ENCODE data around the gene OR12D1. TPM values are rescaled to one million over a fixed set of nuclear protein-coding genes. Genes with fewer than 3 reads are reported as not detected.
"Not testable (repeated sequence)": the region's sequence is repeated elsewhere in the genome, so short reads cannot be mapped to it uniquely, and the experiment has no call there.

OR12D1 gene
- total RNA-seq, 1 donor from 2014 or later = not detected

- no peaks in the 10 kb centered on the region for H3K9me3 Mint-ChIP-seq (ENCODE audit: unreplicated experiment)
- no peaks in the 10 kb centered on the region for H3K27me3 Mint-ChIP-seq (ENCODE audit: unreplicated experiment)
Measured at GRCh38 chr6:29424575-29424974, 9.8 kb downstream of the OR12D1 start.

GRCh38 chr6:29425075-29425474 is 10.3 kb downstream of the OR12D1 start:
- no peaks in the 10 kb centered on the region for H3K36me3 Mint-ChIP-seq (ENCODE audit: unreplicated experiment)
- no peak overlapping the region for H3K27ac Mint-ChIP-seq (ENCODE audit: unreplicated experiment)
- H3K4me3 Mint-ChIP-seq (ENCODE audit: unreplicated experiment) = no peak overlapping the region
- no peaks in the 10 kb centered on the region for H3K27me3 Mint-ChIP-seq (ENCODE audit: unreplicated experiment)
- H3K9me3 Mint-ChIP-seq (ENCODE audit: unreplicated experiment) = no peaks in the 10 kb centered on the region
- no peak for DNase-seq (ENCODE audit: extremely low spot score, unreplicated experiment)
- TF ChIP-seq, protein P1, sequence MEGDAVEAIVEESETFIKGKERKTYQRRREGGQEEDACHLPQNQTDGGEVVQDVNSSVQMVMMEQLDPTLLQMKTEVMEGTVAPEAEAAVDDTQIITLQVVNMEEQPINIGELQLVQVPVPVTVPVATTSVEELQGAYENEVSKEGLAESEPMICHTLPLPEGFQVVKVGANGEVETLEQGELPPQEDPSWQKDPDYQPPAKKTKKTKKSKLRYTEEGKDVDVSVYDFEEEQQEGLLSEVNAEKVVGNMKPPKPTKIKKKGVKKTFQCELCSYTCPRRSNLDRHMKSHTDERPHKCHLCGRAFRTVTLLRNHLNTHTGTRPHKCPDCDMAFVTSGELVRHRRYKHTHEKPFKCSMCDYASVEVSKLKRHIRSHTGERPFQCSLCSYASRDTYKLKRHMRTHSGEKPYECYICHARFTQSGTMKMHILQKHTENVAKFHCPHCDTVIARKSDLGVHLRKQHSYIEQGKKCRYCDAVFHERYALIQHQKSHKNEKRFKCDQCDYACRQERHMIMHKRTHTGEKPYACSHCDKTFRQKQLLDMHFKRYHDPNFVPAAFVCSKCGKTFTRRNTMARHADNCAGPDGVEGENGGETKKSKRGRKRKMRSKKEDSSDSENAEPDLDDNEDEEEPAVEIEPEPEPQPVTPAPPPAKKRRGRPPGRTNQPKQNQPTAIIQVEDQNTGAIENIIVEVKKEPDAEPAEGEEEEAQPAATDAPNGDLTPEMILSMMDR (IDR thresholded peaks at IDR 0.05) = no peak
- no peaks in the 10 kb centered on the region for H3K4me1 Mint-ChIP-seq (ENCODE audit: unreplicated experiment)

More at GRCh38 chr6:29424575-29424974, 9.8 kb downstream of the OR12D1 start:
- no peak overlapping the region for H3K27ac Mint-ChIP-seq (ENCODE audit: unreplicated experiment)
- DNase-seq (ENCODE audit: extremely low spot score, unreplicated experiment) = no peak
- H3K4me1 Mint-ChIP-seq (ENCODE audit: unreplicated experiment) = no peaks in the 10 kb centered on the region
- TF ChIP-seq, protein P1 (IDR thresholded peaks at IDR 0.05) = no peak
- H3K36me3 Mint-ChIP-seq (ENCODE audit: unreplicated experiment) = no peaks in the 10 kb centered on the region
- no peak overlapping the region for H3K4me3 Mint-ChIP-seq (ENCODE audit: unreplicated experiment)

DNA sequence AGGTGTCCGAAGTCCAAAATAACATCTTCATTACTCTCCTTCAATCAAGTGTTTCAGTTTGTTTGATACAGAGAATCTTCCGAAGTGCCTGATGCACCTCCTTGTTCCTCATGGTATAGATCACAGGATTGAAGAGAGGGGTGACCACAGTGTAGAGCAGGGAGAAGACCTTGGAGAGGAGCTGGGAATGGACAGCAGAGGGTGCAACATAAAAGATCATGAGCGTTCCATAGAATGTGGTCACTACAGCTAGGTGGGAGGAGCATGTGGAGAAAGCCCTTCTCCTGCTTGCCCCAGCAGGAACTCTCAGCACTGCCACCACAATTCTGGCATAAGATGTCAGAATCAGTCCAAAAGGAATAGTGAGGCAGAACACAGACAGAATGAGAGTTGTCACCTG is 11.9 kb downstream of the OR12D1 start:
- no peaks in the 10 kb centered on the region for H3K4me1 Mint-ChIP-seq (ENCODE audit: unreplicated experiment)
- no peaks in the 10 kb centered on the region for H3K36me3 Mint-ChIP-seq (ENCODE audit: unreplicated experiment)
- H3K4me3 Mint-ChIP-seq (ENCODE audit: unreplicated experiment) = no peak overlapping the region
- TF ChIP-seq, protein P1 (IDR thresholded peaks at IDR 0.05) = no peak
- DNase-seq (ENCODE audit: extremely low spot score, unreplicated experiment) = no peak
- H3K27ac Mint-ChIP-seq (ENCODE audit: unreplicated experiment) = no peak overlapping the region
- H3K9me3 Mint-ChIP-seq (ENCODE audit: unreplicated experiment) = no peaks in the 10 kb centered on the region
- H3K27me3 Mint-ChIP-seq (ENCODE audit: unreplicated experiment) = no peaks in the 10 kb centered on the region

DNA sequence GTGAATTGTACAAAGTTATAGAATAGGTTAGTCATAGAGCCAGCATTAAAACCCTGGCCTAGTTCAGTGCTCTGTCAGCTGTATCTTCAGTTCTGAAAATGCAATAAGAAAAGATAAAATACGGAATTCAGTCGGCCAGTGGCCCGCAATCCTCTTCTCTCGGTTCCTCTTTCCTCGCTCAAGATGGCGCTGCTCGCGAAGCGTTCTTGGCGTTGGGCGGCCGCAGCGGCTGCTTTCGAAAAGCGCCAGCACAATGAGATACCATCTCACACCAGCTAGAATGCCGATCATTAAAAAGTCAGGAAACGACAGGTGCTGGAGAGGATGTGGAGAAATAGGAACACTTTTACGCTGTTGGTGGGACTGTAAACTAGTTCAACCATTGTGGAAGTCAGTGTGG is 22.0 kb downstream of the OR12D1 start:
- not testable (repeated sequence) for H3K4me1 Mint-ChIP-seq (ENCODE audit: unreplicated experiment); DNase-seq (ENCODE audit: extremely low spot score, unreplicated experiment); H3K27me3 Mint-ChIP-seq (ENCODE audit: unreplicated experiment)

GRCh38 chr6:29439006-29439405 is 24.3 kb downstream of the OR12D1 start, which contains the start of gene OR10C1:
Gene OR10C1, plus strand, starts transcription at chr6:29439306. Its CDS starts 710 bp downstream, at chr6:29440016.
- H3K4me3 Mint-ChIP-seq (ENCODE audit: unreplicated experiment) = no peak within 1 kb of the TSS
- H3K9me3 Mint-ChIP-seq (ENCODE audit: unreplicated experiment) = peaks cover under 1% of the 10 kb centered on the region
- no peaks in the 10 kb centered on the region for H3K27me3 Mint-ChIP-seq (ENCODE audit: unreplicated experiment)
- no peaks in the 10 kb centered on the region for H3K36me3 Mint-ChIP-seq (ENCODE audit: unreplicated experiment)
- no peak for DNase-seq (ENCODE audit: extremely low spot score, unreplicated experiment)
- H3K4me1 Mint-ChIP-seq (ENCODE audit: unreplicated experiment) = no peaks in the 10 kb centered on the region
- TF ChIP-seq, protein P1 (IDR thresholded peaks at IDR 0.05) = no peak
- H3K27ac Mint-ChIP-seq (ENCODE audit: unreplicated experiment) = no peak within 1 kb of the TSS

More for the DNA sequence above, 22.0 kb downstream of the OR12D1 start:
- not testable (repeated sequence) for H3K4me3 Mint-ChIP-seq (ENCODE audit: unreplicated experiment); H3K9me3 Mint-ChIP-seq (ENCODE audit: unreplicated experiment); H3K36me3 Mint-ChIP-seq (ENCODE audit: unreplicated experiment); H3K27ac Mint-ChIP-seq (ENCODE audit: unreplicated experiment)

DNA sequence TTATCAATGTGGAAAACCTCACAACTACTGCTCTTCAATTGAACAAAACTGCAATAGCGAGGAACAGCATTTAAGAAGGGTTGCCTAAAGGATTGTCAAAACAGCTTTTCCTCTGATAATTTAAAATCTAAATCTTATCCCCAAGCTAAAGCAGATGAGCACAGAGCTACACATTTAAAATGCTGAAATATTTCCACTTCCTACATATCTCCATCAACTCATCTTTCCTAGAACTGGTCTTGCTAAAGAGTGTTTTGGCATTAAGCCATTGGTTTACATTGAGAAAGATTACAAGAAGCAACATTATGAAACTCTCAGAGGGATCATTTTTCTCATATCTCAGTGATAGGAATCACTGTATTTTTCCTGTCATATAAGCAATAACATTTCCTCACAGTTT is 28.0 kb downstream of the OR12D1 start:
- no peak overlapping the region for H3K27ac Mint-ChIP-seq (ENCODE audit: unreplicated experiment)
- peaks cover 8% of the 10 kb centered on the region for H3K9me3 Mint-ChIP-seq (ENCODE audit: unreplicated experiment)
- H3K27me3 Mint-ChIP-seq (ENCODE audit: unreplicated experiment) = no peaks in the 10 kb centered on the region
- H3K4me1 Mint-ChIP-seq (ENCODE audit: unreplicated experiment) = no peaks in the 10 kb centered on the region
- no peaks in the 10 kb centered on the region for H3K36me3 Mint-ChIP-seq (ENCODE audit: unreplicated experiment)
- no peak for DNase-seq (ENCODE audit: extremely low spot score, unreplicated experiment)
- no peak overlapping the region for H3K4me3 Mint-ChIP-seq (ENCODE audit: unreplicated experiment)
- TF ChIP-seq, protein P1 (IDR thresholded peaks at IDR 0.05) = no peak

- H3K27ac Mint-ChIP-seq (ENCODE audit: unreplicated experiment); H3K4me3 Mint-ChIP-seq (ENCODE audit: unreplicated experiment); H3K4me1 Mint-ChIP-seq (ENCODE audit: unreplicated experiment); H3K27me3 Mint-ChIP-seq (ENCODE audit: unreplicated experiment); H3K9me3 Mint-ChIP-seq (ENCODE audit: unreplicated experiment); DNase-seq (ENCODE audit: extremely low spot score, unreplicated experiment); H3K36me3 Mint-ChIP-seq (ENCODE audit: unreplicated experiment): not testable (repeated sequence)
Measured at GRCh38 chr6:29444031-29444430, 29.3 kb downstream of the OR12D1 start.

Data from osteocyte (in vitro differentiated cells).